H9 (cell line): ENCODE data around the gene KIAA1210. TPM values are rescaled to one million over a fixed set of nuclear protein-coding genes. Genes with fewer than 3 reads are reported as not detected.

Experiments used
- DNase-seq: peaks from one replicate; pipeline ENCODE4 v3.0.0-alpha.2; 2017
- H2AFZ ChIP-seq: one replicate; pipeline ENCODE4 v1.6.1; 2013; ENCODE audit warnings: mild to moderate bottlenecking, low read length, control low read depth, moderate library complexity
- H2AK5ac ChIP-seq: 2 replicates; pipeline ENCODE4 v1.6.1; 2013; ENCODE audit warnings: low read length, control low read depth, mixed read lengths; ENCODE audit not compliant: insufficient read length
- H2BK120ac ChIP-seq: one replicate; pipeline ENCODE4 v1.6.1; 2013; ENCODE audit warnings: low read depth, mild to moderate bottlenecking, low read length, control low read depth, inconsistent platforms; ENCODE audit not compliant: poor library complexity, severe bottlenecking
- H2BK12ac ChIP-seq: 2 replicates; pipeline ENCODE4 v1.6.1; 2013; ENCODE audit warnings: low read length, control low read depth, mixed read lengths, low read depth; ENCODE audit not compliant: insufficient read length
- H2BK15ac ChIP-seq: 2 replicates; pipeline ENCODE4 v1.6.1; 2013; ENCODE audit warnings: low read depth, low read length, control low read depth
- H2BK20ac ChIP-seq: one replicate; pipeline ENCODE4 v1.6.1; 2013; ENCODE audit warnings: low read depth, mild to moderate bottlenecking, low read length, control low read depth, inconsistent platforms; ENCODE audit not compliant: poor library complexity, severe bottlenecking
- H2BK5ac ChIP-seq: 2 replicates; pipeline ENCODE4 v1.6.1; 2013; ENCODE audit warnings: low read length, control low read depth, mixed read lengths; ENCODE audit not compliant: insufficient read length
- H3K14ac ChIP-seq: 2 replicates; pipeline ENCODE4 v1.6.1; 2013; ENCODE audit warnings: low read length, control low read depth; ENCODE audit not compliant: insufficient read depth
- H3K18ac ChIP-seq: 2 replicates; pipeline ENCODE4 v1.6.1; 2013; ENCODE audit warnings: low read depth, mild to moderate bottlenecking, mixed read lengths, low read length, control low read depth; ENCODE audit not compliant: insufficient read length
- H3K23ac ChIP-seq: 2 replicates; pipeline ENCODE4 v1.6.1; 2013; ENCODE audit warnings: low read length, control low read depth, mixed read lengths, low read depth; ENCODE audit not compliant: insufficient read length
- H3K23me2 ChIP-seq: 2 replicates; pipeline ENCODE4 v1.6.1; 2013; ENCODE audit warnings: low read depth, mild to moderate bottlenecking, mixed read lengths, low read length, control low read depth; ENCODE audit not compliant: insufficient read length, poor library complexity, severe bottlenecking
- H3K27ac ChIP-seq: 2 replicates; pipeline ENCODE4 v1.5.1; 2013; ENCODE audit warnings: low read length, control low read depth, mixed read lengths, low read depth; ENCODE audit not compliant: insufficient read length
- H3K27me3 ChIP-seq: 2 replicates; pipeline ENCODE4 v1.6.1; 2013; ENCODE audit warnings: low read length, control low read depth, inconsistent platforms; ENCODE audit not compliant: insufficient read depth
- H3K4ac ChIP-seq: 2 replicates; pipeline ENCODE4 v1.6.1; 2013; ENCODE audit warnings: low read depth, mild to moderate bottlenecking, control low read depth, inconsistent platforms, low read length, moderate library complexity
- H3K4me1 ChIP-seq: 2 replicates; pipeline ENCODE4 v1.6.1; 2013; ENCODE audit warnings: low read length, control low read depth, inconsistent platforms; ENCODE audit not compliant: insufficient read depth
- H3K4me2 ChIP-seq: 2 replicates; pipeline ENCODE4 v1.6.1; 2013; ENCODE audit warnings: low read length, control low read depth, mixed read lengths; ENCODE audit not compliant: insufficient read length, insufficient read depth
- H3K56ac ChIP-seq: 2 replicates; pipeline ENCODE4 v1.6.1; 2013; ENCODE audit warnings: low read depth, mild to moderate bottlenecking, mixed read lengths, low read length, control low read depth; ENCODE audit not compliant: insufficient read length
- H3K79me1 ChIP-seq: 2 replicates; pipeline ENCODE4 v1.6.1; 2013; ENCODE audit warnings: low read depth, mild to moderate bottlenecking, moderate library complexity, low read length, control low read depth, inconsistent platforms; ENCODE audit not compliant: insufficient read depth, poor library complexity, severe bottlenecking
- H3K79me2 ChIP-seq: 2 replicates; pipeline ENCODE4 v1.6.1; 2013; ENCODE audit warnings: low read length, control low read depth, inconsistent platforms; ENCODE audit not compliant: insufficient read depth
- H3K9ac ChIP-seq: 2 replicates; pipeline ENCODE4 v1.6.1; 2013; ENCODE audit warnings: low read length, control low read depth, mixed read lengths; ENCODE audit not compliant: insufficient read length; ENCODE audit errors: extremely low read depth
- H3K9me3 ChIP-seq: one replicate; pipeline ENCODE4 v1.6.1; 2013; ENCODE audit warnings: low read depth, low read length, inconsistent platforms; ENCODE audit not compliant: control insufficient read depth
- H3T11ph ChIP-seq: one replicate; pipeline ENCODE4 v1.6.1; 2013; ENCODE audit warnings: mild to moderate bottlenecking, low read length, control low read depth, inconsistent platforms
- H4K20me1 ChIP-seq: one replicate; pipeline ENCODE4 v1.6.1; 2013; ENCODE audit not compliant: control insufficient read depth, insufficient read length, insufficient read depth
- H4K5ac ChIP-seq: 2 replicates; pipeline ENCODE4 v1.6.1; 2013; ENCODE audit warnings: low read depth, mild to moderate bottlenecking, mixed read lengths, low read length, control low read depth; ENCODE audit not compliant: insufficient read length
- H4K8ac ChIP-seq: replicated peaks from 2 replicates; pipeline ENCODE4 v1.6.1; 2013; ENCODE audit warnings: low read length, control low read depth, mixed read lengths, low read depth; ENCODE audit not compliant: insufficient read length
- H4K91ac ChIP-seq: 2 replicates; pipeline ENCODE4 v1.6.1; 2013; ENCODE audit warnings: low read depth, mild to moderate bottlenecking, moderate library complexity, mixed read lengths, low read length, control low read depth; ENCODE audit not compliant: insufficient read length
- H3K27ac Mint-ChIP-seq, 3 experiments: 2 replicates in 2 of 3; 3 replicates in 1 of 3; pipeline ENCODE4 v1.8.0; 2020 to 2021; ENCODE audit warnings: mixed read lengths in 3 of 3, mild to moderate bottlenecking in 1 of 3, moderate library complexity in 1 of 3
- H3K27me3 Mint-ChIP-seq: 2 replicates; pipeline ENCODE4 v1.8.0; 2021; ENCODE audit warnings: low read depth, mild to moderate bottlenecking, moderate library complexity, mixed read lengths
- H3K36me3 Mint-ChIP-seq, 3 experiments: 2 replicates in 2 of 3; 3 replicates in 1 of 3; pipeline ENCODE4 v1.8.0; 2020 to 2021; ENCODE audit warnings: low read depth in 3 of 3, mixed read lengths in 3 of 3; ENCODE audit not compliant: insufficient read depth in 1 of 3
- H3K4me1 Mint-ChIP-seq, 2 experiments: 2 replicates each; pipeline ENCODE4 v1.8.0; 2020; ENCODE audit warnings: mixed read lengths in 2 of 2
- H3K4me3 Mint-ChIP-seq, 2 experiments: 2 replicates in 1 of 2; 3 replicates in 1 of 2; pipeline ENCODE4 v1.8.0; 2020 to 2021; ENCODE audit warnings: mild to moderate bottlenecking in 2 of 2, mixed read lengths in 2 of 2, moderate library complexity in 1 of 2
- H3K9me3 Mint-ChIP-seq, 2 experiments: 2 replicates in 1 of 2; 3 replicates in 1 of 2; pipeline ENCODE4 v1.8.0; 2020; ENCODE audit warnings: mild to moderate bottlenecking in 2 of 2, mixed read lengths in 2 of 2, moderate library complexity in 1 of 2
- CTCF ChIP-seq: fragments of 200-600 bp; sonication (generic); conservative IDR thresholded peaks from 3 replicates; pipeline ENCODE4 v1.8.0; 2021; ENCODE audit warnings: antibody characterized with exemption, mild to moderate bottlenecking
- WGBS: extraction: QIAGEN DNeasy Blood & Tissue Kit; methylation state at CpG from one replicate; pipeline ENCODE4 v1.1.7; 2013; ENCODE audit warnings: missing lambda C conversion rate, low lambda C conversion rate, mixed read lengths; ENCODE audit not compliant: insufficient read length; ENCODE audit errors: extremely low coverage; 5-methylcytosine and 5-hydroxymethylcytosine counted together
- total RNA-seq: library from RNA; stranded (reverse); gene quantifications from 2 replicates; pipeline ENCODE4 v1.2.1, GENCODE V29; 2021

KIAA1210 gene
- total RNA-seq, 1 experiment from 2014 or later, result not detected

GRCh38 chrX:119071381-119071780 is 56.2 kb downstream of the KIAA1210 start:
- no peak overlapping the region for H3K9ac ChIP-seq
- H3K23me2 ChIP-seq, result no peaks in the 10 kb centered on the region
- no peak overlapping the region for H3K56ac ChIP-seq
- H3K23ac ChIP-seq, result no peak overlapping the region
- H3K27me3 ChIP-seq, result no peaks in the 10 kb centered on the region
- H2BK120ac ChIP-seq, result no peak overlapping the region
- no peaks in the 10 kb centered on the region for H3K79me1 ChIP-seq
- no peak for DNase-seq
- no peak overlapping the region for H3K4ac ChIP-seq
- no peaks in the 10 kb centered on the region for H4K20me1 ChIP-seq
- no peak overlapping the region for H4K5ac ChIP-seq
- H2BK12ac ChIP-seq, result no peak overlapping the region
- Mint-ChIP-seq H3K9me3 (peaks cover 27 to 33% of the 10 kb centered on the region in 2 experiments), H3K4me3 (no peak overlapping the region), H3K27me3 (peaks cover 4% of the 10 kb centered on the region; the same call in 1 of the 2 replicates), H3K27ac (no peak overlapping the region), H3K36me3 (peaks cover 0 to 4% (median 0%) of the 10 kb centered on the region in 3 experiments; a peak in 1 of 7 replicates), H3K4me1 (no peaks in the 10 kb centered on the region)
- no peak overlapping the region for H4K8ac ChIP-seq
- H3K79me2 ChIP-seq, result no peaks in the 10 kb centered on the region
- H3K4me1 ChIP-seq, result no peaks in the 10 kb centered on the region
- no CpG with 5 or more reads among the region's 2 CpGs for WGBS
- H2BK20ac ChIP-seq, result no peak overlapping the region
- H3T11ph ChIP-seq, result no peak overlapping the region
- H2AFZ ChIP-seq, result no peak overlapping the region
- H3K27ac ChIP-seq, result no peak overlapping the region
- no peak overlapping the region for H3K14ac ChIP-seq
- H2BK5ac ChIP-seq, result no peak overlapping the region
- no peak overlapping the region for H2AK5ac ChIP-seq
- H3K9me3 ChIP-seq, result peaks cover 29% of the 10 kb centered on the region
- no peak overlapping the region for H3K4me2 ChIP-seq
- no peak overlapping the region for H3K18ac ChIP-seq
- H2BK15ac ChIP-seq, result no peak overlapping the region
- H4K91ac ChIP-seq, result no peak overlapping the region
- no peak for TF ChIP-seq CTCF
